ENCODE measurements around the gene LATS2. TPM values are rescaled to one million over a fixed set of nuclear protein-coding genes. Genes with fewer than 3 reads are reported as not detected.

Gene LATS2
- total RNA-seq, 2 donors from 2014 or later = 40.1 to 59.2 TPM

DNA sequence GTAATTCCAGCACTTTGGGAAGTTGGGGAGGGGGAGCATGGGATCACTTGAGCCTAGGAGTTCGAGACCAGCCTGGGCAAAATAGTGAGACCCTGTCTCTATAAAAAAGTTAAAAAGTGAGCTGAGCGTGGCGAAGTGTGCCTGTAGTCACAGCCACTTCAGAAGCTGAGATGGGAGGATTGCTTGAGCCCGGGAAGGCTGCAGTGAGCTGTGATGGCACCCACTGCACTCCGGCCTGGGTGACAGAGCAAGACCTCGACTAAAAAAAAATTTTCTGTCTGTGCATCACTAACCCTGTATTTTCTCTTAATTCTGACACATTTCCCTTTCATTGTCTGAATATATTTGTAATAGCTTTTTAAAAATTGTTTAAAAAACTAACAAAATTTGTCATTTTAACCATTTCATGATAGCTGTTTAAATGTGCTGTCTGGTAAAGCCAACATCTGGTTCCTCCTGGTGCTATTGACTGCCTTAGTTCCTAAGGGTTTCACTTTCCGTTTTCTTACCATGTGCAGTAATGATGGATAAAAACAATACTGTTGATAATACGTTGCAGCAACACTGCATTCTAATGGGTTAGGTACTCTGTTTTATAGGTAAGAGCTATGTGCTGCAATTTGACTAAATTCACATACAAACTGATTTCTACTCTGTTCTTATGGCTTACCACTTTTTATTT lies 29.7 kb downstream of the LATS2 start:
- no peak overlapping the region for H3K27ac ChIP-seq
- peaks cover 29 to 42% of the 10 kb centered on the region in 2 donors for H3K4me1 ChIP-seq (ENCODE audit: control insufficient read depth in 1 of 2, low read depth in 2 of 2)
- H3K4me3 ChIP-seq = no peak overlapping the region
- H3K36me3 ChIP-seq = no peaks in the 10 kb centered on the region
- TF ChIP-seq, protein P1, sequence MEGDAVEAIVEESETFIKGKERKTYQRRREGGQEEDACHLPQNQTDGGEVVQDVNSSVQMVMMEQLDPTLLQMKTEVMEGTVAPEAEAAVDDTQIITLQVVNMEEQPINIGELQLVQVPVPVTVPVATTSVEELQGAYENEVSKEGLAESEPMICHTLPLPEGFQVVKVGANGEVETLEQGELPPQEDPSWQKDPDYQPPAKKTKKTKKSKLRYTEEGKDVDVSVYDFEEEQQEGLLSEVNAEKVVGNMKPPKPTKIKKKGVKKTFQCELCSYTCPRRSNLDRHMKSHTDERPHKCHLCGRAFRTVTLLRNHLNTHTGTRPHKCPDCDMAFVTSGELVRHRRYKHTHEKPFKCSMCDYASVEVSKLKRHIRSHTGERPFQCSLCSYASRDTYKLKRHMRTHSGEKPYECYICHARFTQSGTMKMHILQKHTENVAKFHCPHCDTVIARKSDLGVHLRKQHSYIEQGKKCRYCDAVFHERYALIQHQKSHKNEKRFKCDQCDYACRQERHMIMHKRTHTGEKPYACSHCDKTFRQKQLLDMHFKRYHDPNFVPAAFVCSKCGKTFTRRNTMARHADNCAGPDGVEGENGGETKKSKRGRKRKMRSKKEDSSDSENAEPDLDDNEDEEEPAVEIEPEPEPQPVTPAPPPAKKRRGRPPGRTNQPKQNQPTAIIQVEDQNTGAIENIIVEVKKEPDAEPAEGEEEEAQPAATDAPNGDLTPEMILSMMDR (IDR thresholded peaks at IDR 0.05) = no peak
- ATAC-seq (ENCODE audit: insufficient number of reproducible peaks, low FRiP score, low read depth) (no peak), DNase-seq (ENCODE audit: low spot score) (no peak)
- no peaks in the 10 kb centered on the region for H3K9me3 ChIP-seq
- H3K27me3 ChIP-seq (replicated peaks; ENCODE audit: insufficient read depth) = no peaks in the 10 kb centered on the region

DNA sequence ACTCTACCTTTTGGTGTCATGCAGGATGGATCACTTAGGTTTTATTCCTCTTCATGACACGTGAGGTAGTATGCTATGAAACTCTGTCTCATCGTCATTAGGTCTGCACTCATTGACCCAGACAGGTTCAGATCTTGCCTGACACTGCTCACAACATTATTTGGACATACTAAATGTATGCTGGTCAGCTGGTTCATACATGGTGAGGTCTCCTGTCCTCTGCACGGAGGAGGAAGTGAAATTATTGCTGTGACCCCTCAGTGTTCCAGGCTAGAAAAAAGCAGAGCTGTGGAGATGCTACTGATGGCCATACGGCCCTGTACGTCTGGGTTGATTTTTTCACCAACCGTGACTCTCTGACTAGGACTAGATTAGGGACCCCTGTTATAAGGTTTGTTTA lies 35.8 kb downstream of the LATS2 start:
- TF ChIP-seq, protein P1 (IDR thresholded peaks at IDR 0.05) = no peak
- no peak for DNase-seq (ENCODE audit: low spot score)
- Histone ChIP-seq H3K4me3 (no peak overlapping the region), H3K27ac (no peak overlapping the region), H3K4me1 (ENCODE audit: control insufficient read depth in 1 of 2, low read depth in 2 of 2) (peaks cover 11 to 20% of the 10 kb centered on the region in 2 donors), H3K9me3 (no peaks in the 10 kb centered on the region), H3K36me3 (no peaks in the 10 kb centered on the region), H3K27me3 (replicated peaks; ENCODE audit: insufficient read depth) (no peaks in the 10 kb centered on the region)
- no peak for ATAC-seq (ENCODE audit: insufficient number of reproducible peaks, low FRiP score, low read depth)

- DNase-seq (ENCODE audit: low spot score) = no peak
- Histone ChIP-seq H3K27ac (no peak overlapping the region), H3K36me3 (no peaks in the 10 kb centered on the region), H3K4me1 (ENCODE audit: control insufficient read depth in 1 of 2, low read depth in 2 of 2) (peaks cover 21 to 33% of the 10 kb centered on the region in 2 donors), H3K4me3 (no peak overlapping the region), H3K9me3 (no peaks in the 10 kb centered on the region), H3K27me3 (replicated peaks; ENCODE audit: insufficient read depth) (no peaks in the 10 kb centered on the region)
- TF ChIP-seq, protein P1 (IDR thresholded peaks at IDR 0.05) = no peak
- no peak for ATAC-seq (ENCODE audit: insufficient number of reproducible peaks, low FRiP score, low read depth)
Observed at GRCh38 chr13:21022056-21022979, 39.1 kb downstream of the LATS2 start.

- H3K4me1 ChIP-seq (ENCODE audit: control insufficient read depth in 1 of 2, low read depth in 2 of 2) = peaks cover 38 to 50% of the 10 kb centered on the region in 2 donors
- TF ChIP-seq, protein P1 (IDR thresholded peaks at IDR 0.05) = no peak
- DNase-seq (ENCODE audit: low spot score) (no peak), ATAC-seq (ENCODE audit: insufficient number of reproducible peaks, low FRiP score, low read depth) (no peak)
- no peaks in the 10 kb centered on the region for H3K36me3 ChIP-seq
- no peaks in the 10 kb centered on the region for H3K27me3 ChIP-seq (replicated peaks; ENCODE audit: insufficient read depth)
- no peaks in the 10 kb centered on the region for H3K9me3 ChIP-seq
- no peak overlapping the region for H3K4me3 ChIP-seq
- H3K27ac ChIP-seq = peak overlapping the region; percentile 11 to 15
Observed at GRCh38 chr13:21020581-21020980, 40.8 kb downstream of the LATS2 start.

GRCh38 chr13:21020176-21020575 lies 41.2 kb downstream of the LATS2 start:
- Histone ChIP-seq H3K4me1 (ENCODE audit: control insufficient read depth in 1 of 2, low read depth in 2 of 2) (peaks cover 41 to 54% of the 10 kb centered on the region in 2 donors), H3K4me3 (no peak overlapping the region), H3K27ac (peak overlapping the region in 1 of 2 donors; percentile 15), H3K36me3 (no peaks in the 10 kb centered on the region), H3K27me3 (replicated peaks; ENCODE audit: insufficient read depth) (no peaks in the 10 kb centered on the region), H3K9me3 (no peaks in the 10 kb centered on the region)
- DNase-seq (ENCODE audit: low spot score) (no peak), ATAC-seq (ENCODE audit: insufficient number of reproducible peaks, low FRiP score, low read depth) (no peak)
- TF ChIP-seq, protein P1 (IDR thresholded peaks at IDR 0.05) = no peak
